HG03045 (cell line): ENCODE measurements around the gene CHCHD10.

Experiments used
- ATAC-seq: cut with Tn5 transposase; IDR thresholded peaks from one replicate; pipeline ENCODE4 v1.9.1; 2021; ENCODE audit warnings: mild to moderate bottlenecking, moderate library complexity; ENCODE audit not compliant: unreplicated experiment

CHCHD10 gene

GRCh38 chr22:23787910-23788309 is 20.1 kb upstream of the CHCHD10 start:
- ATAC-seq, result no peak

DNA sequence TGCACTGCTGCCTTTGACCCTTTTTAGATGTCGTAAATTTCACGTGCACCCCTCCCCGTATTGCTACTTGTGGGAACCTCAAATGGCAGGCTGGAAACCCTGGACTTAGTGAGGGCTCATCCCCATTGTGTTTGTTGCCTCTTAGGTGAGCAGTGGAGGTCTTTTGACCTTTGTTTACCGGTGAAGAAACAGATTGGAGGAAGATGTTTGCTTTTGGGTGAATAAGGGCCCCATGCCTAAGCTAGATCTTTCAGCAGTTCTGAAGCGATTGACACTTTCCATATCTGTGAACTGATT is 19.8 kb upstream of the CHCHD10 start:
- ATAC-seq, result no peak

- ATAC-seq, result peak; percentile 72
These were observed 19.2 kb upstream of the CHCHD10 start, which contains the start of gene SMARCB1 for GRCh38 chr22:23786752-23787599. Gene SMARCB1, plus strand, starts transcription at chr22:23786966. Its CDS starts 204 bp downstream, at chr22:23787170.

- ATAC-seq, result no peak
These were observed 18.5 kb upstream of the CHCHD10 start for GRCh38 chr22:23786261-23786710.

GRCh38 chr22:23784215-23784732 is 16.5 kb upstream of the CHCHD10 start:
- no peak for ATAC-seq

DNA sequence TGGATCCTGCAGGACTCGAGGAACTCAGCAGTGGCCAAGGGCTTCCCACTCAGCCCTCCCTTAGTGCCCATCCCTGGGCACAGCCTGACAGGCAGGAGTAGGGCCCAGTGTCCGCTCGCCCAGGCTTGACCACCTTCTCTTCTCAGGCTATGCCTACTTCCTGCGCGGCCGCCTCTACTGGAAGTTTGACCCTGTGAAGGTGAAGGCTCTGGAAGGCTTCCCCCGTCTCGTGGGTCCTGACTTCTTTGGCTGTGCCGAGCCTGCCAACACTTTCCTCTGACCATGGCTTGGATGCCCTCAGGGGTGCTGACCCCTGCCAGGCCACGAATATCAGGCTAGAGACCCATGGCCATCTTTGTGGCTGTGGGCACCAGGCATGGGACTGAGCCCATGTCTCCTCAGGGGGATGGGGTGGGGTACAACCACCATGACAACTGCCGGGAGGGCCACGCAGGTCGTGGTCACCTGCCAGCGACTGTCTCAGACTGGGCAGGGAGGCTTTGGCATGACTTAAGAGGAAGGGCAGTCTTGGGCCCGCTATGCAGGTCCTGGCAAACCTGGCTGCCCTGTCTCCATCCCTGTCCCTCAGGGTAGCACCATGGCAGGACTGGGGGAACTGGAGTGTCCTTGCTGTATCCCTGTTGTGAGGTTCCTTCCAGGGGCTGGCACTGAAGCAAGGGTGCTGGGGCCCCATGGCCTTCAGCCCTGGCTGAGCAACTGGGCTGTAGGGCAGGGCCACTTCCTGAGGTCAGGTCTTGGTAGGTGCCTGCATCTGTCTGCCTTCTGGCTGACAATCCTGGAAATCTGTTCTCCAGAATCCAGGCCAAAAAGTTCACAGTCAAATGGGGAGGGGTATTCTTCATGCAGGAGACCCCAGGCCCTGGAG is 15.7 kb upstream of the CHCHD10 start:
- no peak for ATAC-seq

DNA sequence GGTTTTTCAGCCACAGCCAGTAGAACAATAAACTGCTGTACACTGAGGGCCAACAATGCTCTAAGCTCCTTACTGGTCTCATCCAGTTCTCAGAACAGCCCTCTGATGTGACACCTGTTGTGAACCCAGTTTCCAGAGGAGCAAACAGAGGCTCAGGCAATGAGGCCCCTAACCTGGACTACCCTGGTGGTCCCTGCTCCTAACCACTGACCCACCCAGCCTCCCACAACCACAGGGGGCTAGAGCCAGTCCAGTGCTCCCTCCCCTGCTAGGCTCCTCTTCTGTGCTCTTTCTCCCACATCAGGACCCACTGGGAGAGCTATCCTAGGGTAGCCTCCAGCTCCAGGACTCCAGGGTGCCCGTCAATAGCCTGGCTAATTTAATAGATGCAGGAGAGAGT is 14.9 kb upstream of the CHCHD10 start:
- no peak for ATAC-seq

DNA sequence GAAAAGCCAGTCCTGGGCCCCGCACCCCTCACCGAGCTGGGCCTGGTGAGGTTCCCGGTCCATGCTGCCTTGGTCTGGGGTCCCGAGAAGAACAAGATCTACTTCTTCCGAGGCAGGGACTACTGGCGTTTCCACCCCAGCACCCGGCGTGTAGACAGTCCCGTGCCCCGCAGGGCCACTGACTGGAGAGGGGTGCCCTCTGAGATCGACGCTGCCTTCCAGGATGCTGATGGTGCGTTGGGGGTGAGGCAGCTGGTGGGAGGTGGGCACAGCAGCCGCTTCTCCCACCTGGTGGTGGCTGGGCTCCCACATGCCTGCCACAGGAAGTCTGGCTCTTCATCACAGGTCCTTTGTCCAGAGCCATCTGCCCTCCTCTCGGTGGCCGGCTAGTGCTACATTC is 14.5 kb upstream of the CHCHD10 start:
- no peak for ATAC-seq

GRCh38 chr22:23781511-23782183 is 13.9 kb upstream of the CHCHD10 start:
- ATAC-seq, result no peak

DNA sequence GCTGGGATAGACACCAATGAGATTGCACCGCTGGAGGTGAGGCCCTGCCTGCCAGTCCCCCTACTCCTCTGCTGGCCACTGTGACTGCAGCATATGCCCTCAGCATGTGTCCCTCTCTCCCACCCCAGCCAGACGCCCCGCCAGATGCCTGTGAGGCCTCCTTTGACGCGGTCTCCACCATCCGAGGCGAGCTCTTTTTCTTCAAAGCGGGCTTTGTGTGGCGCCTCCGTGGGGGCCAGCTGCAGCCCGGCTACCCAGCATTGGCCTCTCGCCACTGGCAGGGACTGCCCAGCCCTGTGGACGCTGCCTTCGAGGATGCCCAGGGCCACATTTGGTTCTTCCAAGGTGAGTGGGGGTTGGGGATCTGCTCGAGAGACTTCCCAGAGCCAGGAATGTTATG is 13.3 kb upstream of the CHCHD10 start:
- no peak for ATAC-seq

- ATAC-seq, result no peak
These were observed 12.5 kb upstream of the CHCHD10 start for GRCh38 chr22:23780146-23780748.

- no peak for ATAC-seq
These were observed 12.0 kb upstream of the CHCHD10 start for GRCh38 chr22:23779731-23780130.

DNA sequence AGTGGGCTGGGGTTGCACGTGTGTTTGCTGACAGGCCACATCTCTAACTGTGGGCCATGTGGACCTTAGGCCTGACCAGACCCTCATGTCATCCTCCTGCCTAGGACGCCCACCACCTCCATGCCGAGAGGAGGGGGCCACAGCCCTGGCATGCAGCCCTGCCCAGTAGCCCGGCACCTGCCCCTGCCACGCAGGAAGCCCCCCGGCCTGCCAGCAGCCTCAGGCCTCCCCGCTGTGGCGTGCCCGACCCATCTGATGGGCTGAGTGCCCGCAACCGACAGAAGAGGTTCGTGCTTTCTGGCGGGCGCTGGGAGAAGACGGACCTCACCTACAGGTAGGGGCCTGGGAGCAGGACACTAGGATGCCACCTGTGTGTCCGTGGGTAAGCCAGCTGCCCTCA is 11.3 kb upstream of the CHCHD10 start:
- ATAC-seq, result no peak

DNA sequence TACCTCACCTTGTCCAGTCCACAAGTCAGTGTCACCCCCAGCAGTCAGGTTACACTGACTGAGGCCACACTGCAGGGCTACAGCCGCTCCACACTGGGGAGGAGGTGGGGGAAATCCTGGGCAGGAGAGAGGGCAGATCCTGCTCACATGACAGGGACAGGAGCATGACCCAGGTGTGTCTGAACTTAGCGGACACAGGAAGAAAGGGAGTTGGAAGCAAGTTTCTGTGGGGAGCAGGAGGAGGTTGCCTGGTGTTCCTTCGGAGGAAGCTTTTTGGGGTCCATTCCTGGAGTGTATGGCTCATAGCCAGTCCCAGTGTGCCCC is 10.8 kb upstream of the CHCHD10 start:
- no peak for ATAC-seq

DNA sequence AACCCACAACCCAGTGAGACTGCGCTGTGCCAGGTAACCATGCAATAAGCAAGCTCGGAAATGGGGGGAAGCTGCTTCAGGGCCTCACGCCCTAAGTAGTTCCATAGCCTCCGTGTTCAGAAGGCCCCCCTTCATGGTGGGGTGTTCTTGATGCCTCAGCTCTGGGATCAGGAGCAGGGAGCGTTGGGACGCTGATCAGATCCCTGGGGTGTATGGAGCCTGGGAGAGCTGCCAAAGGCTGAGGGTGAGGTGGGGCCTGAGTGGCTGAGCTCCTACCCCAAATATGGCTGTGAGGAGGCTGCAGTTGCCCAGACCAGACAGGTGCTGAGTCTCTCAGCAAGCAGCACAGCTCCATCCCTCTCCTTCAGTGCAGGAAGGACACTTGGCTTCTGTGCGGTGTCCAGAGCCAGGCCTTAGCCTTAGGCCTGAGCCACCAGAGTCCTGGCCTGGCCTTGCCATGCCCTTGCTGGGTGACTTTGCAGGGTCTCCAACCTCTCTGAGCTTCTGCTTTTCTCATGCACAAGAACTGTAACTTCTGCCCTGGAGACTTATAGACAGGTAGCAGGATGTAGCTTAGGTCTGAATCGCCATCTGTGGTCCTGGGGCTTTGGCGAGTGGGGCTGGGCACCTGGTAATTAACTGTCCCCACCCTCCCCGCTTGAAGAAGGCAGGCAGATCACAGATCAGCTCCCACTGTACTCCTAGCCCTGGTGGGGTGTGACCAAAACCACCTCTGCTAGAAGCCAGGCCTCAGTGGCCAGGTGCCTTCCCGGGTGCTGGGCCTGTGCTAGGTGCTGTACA is 10.2 kb upstream of the CHCHD10 start:
- ATAC-seq, result no peak

- ATAC-seq, result no peak
These were observed 8.1 kb upstream of the CHCHD10 start for GRCh38 chr22:23775779-23776375.

DNA sequence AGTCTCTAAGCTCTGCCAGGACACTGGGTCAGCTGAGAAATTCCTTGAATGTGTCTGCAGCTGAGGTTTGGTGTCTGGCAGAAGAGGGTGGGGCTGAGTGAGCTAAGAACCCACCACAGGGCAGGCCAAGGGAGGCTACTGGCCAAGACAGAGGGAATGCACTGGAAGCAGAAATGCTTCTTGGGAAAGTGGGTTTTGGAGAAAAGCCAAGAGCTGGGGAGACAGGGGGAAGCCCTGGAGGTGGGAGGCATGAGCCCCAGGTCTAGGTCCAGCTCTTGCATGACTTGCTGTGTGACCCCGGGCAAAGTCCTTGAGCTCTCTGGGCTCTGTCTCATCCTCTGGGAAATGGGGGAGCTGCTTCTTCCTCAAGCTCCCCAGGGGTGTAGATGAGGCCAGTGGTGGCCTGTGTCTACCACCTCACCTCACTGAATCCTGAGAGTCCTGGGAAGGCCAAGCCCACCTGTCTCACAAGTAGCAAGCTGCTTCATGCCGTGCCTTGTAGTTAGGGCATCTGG is 7.2 kb upstream of the CHCHD10 start:
- ATAC-seq, result no peak

GRCh38 chr22:23774114-23774921 is 6.5 kb upstream of the CHCHD10 start:
- ATAC-seq, result no peak
